Right lung (tissue), 5 donors: Measurements from ENCODE around the gene ADAM10. TPM values are rescaled to one million over a fixed set of nuclear protein-coding genes. Genes with fewer than 3 reads are reported as not detected.

Experiments
- DNase-seq, 2 donors: peaks; one replicate each; pipeline ENCODE4 v3.0.0-alpha.2; 2013
- polyA plus RNA-seq, 5 donors: library from polyadenylated mRNA; unstranded; fragments of 120-200 nt; gene quantifications; one replicate each; pipeline versions ENCODE4 v1.2.1 to v1.2.3, GENCODE V29; 2013; ENCODE audit warnings: inconsistent platforms in 1 of 5, low replicate concordance in 1 of 5; ENCODE audit not compliant: insufficient read length in 5 of 5, insufficient read depth in 1 of 5

The ADAM10 gene
- polyA plus RNA-seq, 5 donors = 97.8 to 167 (median 151) TPM

DNA sequence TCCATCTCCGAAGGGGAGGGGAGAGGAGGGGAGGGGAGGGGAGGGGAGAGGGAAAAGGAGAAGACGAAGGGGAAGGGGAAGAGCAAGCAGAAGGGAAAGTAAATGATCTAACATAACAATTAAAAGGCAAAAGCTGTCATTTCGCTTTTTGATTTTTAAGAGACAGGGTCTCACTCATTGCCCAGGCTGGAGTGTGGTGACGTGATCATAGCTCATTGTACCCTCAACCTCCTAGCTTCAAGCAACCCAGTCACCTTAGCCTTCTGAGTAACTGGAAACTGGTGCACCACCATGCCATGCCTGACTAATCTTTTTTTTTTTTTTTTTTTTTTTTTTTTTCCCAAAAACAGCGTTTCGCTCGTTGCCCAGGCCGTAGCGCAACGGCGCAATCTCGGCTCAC, 22.6 kb downstream of the ADAM10 start:
- DNase-seq = no peak

DNA sequence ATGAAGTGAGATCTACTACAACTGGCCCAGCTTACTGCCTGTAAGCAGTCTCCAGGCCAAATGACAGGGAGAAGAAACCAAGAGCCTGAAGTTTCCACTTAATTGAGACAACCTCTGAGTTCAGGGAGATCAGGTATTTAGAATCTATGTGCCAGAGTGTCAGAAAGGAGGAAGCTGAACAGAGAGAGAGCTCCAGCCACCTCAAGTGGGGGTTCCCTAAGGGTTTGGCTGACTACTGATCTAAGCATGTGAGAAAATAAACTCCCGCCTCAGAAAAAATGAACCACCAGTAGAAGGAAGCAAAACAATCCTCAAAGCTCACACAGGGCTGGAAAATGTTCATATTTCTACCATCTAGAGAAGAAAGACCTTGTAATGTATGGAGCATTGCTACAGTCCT, 25.0 kb downstream of the ADAM10 start:
- peak in 1 of 2 donors; percentile 23 for DNase-seq

DNA sequence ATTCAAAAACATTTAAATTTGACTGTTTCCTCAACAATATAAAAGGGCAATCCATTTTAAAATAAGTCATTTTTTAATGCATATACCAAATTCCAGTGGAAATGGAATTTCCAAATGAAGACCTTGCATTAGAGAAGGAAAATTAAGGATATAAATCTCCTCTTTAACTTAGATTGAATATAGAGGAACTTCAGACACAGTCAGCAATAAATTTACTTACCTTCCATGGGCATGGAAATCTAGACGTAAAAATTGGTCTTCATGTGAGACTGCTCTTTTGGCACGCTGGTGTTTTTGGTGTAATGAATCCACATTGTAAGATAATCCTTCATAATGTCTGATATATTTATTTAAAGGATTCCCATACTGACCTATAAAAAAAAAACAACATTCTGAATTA, 32.1 kb downstream of the ADAM10 start:
- no peak for DNase-seq

DNA sequence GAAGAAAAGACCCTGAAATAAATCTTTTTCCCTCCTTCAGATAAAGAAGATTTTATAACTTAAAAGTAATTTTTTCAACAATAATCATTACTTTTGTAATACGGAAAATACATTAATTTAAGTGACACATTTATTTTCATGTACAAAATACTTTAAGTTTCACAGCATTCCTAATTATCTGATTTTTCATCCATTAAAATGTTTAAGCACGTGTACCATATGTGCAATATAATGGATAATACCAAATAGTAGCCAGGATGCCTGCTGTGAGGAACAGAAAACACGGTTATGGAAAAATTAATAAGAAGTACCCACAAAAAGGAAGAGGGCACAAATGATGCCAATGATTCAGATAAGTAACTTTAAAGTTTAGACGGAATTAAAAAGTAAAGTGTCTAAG, 33.5 kb downstream of the ADAM10 start:
- no peak for DNase-seq

DNA sequence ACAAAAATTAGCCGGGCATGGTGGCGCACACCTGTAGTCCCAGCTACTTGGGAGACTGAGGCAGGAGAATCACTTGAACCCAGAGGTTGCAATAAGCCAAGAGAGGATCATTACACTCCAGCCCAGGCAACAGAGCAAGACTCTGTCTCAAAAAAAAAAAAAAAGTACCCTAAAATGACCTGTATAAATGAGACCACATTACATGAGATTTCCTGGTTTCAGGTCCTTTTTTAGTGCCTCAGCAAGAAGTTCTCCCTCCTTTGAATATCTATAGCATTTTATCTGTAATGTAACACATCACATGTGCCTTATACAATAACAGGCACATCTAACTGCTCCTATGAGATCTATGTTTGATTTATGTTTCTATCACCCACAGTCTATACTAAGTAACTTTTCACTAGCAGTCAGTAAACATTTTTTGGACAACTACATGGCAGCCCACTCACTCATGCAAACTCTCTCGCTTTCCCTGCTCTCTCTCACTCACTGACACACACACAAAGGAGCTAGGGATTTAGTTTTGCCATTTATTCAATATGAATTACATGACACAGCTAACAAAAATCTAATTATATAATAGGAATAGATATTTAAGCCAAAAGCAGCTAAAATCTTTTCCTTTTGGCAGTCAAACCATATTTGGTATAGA, 34.1 kb downstream of the ADAM10 start:
- no peak for DNase-seq

DNA sequence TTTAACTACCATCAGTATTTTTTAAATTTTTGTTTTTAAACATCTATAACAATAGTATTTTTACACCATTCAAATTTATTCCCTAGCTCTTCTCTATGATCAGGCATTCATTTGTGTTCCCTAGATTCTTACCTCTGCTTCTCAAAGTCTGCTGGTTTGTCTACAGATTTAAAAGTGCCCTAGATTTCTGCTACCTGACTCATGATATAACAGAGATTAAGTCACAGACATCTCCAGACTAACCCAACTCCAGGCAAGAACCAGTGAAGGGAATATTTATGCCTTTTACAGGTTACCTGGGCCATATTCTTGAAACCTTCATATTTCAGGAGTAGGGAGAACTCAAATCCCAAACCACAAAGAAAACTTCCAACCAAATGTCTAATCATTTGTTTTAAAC, 38.8 kb downstream of the ADAM10 start:
- no peak for DNase-seq

DNA sequence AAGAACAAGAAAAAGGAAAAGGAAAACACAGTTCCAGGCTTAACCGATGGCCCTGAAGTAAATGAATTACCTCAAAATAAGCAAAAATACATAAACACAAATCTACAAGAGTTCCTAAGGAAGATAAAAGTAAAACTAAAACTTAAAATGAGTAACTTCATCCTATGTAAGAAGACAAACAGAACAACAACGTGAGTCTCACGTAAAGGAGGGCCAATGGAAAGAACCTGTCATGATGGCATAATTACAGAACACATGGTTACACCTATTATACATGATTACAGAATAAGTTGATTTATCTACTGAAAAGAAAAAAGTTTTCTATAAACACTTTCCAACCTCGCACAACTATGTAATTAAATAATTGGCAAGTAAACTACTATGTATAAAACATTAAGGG, 42.1 kb downstream of the ADAM10 start:
- DNase-seq = no peak

DNA sequence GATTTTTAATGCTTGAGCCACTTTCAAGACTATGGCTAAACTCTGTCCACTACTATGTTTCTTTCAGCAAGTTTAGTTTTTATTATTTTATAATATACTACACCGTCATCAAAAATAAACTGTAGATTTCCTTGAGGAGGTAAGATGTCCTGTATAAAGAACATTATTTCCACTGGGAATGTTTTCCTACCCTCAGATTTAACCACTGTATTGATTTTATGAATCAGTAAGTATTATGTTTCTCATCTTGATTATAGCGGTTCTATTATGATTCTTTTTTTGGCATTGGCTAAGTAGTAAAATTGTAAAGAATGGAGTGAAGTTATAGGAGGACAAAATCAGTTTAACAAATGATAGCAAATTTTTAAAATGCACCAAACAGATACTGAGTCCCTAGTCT, 44.4 kb downstream of the ADAM10 start:
- no peak for DNase-seq

DNA sequence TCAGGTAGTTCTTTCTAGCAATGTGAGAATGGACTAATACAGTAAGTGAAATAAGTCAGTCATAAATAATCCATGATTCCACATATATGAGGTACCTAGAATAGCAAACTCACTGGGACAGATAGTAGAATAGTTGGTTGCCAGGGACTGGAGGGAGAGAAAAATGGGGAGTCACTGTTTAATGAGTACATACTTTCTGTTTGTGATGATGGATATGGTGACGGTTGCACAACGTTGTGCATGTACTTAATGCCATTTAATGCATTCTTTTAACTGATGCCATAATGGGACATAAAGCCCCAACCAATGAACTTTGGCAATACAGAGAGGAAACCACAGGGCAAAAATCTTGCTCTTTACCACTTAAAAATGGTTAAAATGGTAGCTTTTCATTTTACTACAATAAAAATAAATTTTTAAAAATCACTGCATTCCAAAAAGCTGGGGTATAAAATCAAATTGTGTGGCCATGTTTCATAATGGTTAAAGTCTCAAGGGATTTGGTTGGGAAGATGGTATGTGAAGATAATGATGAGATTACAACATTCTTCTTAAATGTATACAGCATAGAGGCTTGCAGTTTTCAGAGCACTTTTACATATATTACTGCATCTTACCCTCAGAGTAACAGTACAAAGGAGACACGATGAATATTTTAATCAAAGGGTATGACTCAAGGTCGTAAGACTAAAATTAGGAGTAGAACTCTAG, 45.2 kb downstream of the ADAM10 start:
- no peak for DNase-seq

DNA sequence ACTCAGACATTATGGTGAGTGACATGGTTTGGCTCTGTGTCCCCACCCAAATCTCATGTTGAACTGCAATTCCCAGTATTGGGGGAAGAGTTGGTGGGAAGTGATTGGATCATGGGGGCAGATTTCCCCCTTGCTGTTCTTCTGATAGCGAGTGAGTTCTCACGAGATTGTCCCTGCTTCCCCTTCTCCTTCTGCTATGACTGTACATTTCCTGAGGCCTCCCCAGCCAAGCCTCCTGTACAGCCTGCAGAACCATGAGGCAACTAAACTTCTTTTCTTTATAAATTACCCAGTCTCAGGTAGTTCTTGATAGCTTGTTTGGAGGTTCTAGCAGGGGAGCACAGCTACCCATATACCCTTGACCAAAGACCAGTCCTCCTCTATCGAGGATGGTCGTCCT, 45.9 kb downstream of the ADAM10 start:
- DNase-seq = no peak

DNA sequence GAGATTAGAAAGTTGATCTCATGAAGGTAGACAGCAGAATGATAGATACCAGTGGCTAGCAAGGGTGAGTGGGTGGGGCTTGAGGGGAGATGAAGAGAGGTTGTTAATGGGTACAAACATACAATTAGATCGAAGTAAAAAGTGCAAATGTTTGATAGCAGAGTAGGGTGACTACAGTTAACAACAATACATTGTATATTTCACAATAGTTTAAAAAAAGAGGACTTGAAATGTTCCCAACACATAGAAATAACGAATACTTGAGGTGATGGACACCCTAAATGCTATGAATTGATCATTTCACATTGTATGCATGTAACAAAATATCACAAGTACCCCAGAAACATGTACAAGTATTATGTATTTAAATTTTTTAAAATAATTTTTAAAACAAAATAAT, 47.3 kb downstream of the ADAM10 start:
- DNase-seq = no peak

DNA sequence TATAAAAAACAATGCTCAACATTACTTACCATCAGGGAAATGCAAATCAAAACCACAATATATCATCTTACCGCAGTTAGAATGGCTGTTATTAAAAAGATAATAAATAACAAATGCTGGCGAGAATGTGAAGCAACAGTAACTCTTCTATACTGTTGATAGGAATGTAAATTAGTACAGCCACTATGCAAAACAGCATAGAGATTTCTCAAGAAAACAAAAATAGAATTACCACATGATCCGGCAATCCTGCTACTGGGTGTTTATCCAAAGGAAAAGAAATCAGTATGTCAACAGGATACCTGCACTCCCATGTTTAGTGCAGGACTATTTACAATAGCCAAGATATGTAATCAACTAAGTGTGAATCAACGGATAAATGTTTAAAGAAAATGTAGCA, 48.1 kb downstream of the ADAM10 start:
- no peak for DNase-seq

DNA sequence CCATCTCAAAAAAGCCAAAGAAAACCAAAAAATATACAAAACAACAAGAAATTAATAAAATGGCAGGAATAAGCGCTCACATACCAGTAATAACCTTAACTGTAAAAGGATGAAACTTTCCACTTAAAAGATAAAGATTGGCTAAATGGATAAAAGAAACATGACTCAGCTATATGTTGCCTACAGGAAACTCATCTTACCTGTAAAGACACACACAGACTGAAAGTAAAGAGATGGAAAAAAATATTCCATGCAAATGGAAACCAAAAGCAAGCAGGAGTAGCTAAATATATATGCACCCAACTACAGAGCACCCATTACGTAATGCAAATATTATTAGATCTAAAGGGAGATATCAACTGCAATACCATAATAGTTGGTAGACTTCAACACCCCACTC, 49.7 kb downstream of the ADAM10 start:
- DNase-seq = no peak

DNA sequence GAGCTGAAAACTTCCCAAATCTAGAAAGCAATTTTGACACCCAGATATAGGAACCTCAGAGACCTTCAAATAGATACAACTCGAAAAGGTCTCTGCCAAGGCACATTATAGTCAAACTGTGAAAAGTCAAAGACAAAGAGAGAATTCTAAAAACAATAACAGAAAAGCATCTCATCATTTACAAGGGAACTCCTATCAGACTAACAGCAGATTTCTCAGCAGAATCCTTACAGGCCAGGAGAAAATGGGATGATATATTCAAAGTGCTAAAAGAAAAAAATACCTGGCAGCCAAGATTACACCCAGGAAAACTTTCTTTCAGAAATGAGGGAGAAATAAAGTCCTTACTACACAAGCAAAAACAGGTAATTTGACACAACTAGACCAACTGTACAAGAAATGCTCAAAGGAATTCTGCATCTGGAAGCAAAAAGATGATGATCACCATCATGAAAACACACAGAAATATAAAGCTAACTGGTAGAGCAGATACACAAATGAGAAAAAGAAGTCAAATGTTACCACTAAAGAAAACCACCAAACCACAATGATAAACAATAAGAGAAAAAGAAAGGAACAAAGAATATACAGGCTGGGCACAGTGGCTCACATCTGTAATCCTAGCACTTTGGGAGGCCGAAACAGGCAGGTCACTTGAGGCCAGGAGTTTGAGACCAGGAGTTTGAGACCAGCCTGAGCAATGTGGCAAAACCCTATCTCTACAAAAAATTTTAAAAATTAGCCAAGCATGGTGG, 50.4 kb downstream of the ADAM10 start:
- DNase-seq = no peak

DNA sequence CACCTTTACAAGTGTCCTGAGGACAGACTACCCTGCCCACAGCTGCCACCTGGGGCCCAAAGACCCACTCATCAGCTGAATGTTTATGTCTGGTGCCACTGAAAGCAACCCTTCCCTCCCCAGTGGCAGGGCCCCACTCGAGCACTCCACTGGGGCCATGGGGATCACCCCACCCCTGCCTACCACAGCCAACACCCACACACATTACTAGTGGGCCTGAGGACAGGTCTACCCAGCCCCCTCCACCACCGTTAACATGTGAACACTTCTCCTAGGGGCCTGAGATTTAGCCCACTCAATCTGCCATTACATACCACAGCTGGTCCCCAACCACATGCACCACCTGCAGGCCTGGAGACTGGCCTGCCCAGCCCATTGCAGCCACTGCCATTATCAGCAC, 52.3 kb downstream of the ADAM10 start:
- DNase-seq = no peak

DNA sequence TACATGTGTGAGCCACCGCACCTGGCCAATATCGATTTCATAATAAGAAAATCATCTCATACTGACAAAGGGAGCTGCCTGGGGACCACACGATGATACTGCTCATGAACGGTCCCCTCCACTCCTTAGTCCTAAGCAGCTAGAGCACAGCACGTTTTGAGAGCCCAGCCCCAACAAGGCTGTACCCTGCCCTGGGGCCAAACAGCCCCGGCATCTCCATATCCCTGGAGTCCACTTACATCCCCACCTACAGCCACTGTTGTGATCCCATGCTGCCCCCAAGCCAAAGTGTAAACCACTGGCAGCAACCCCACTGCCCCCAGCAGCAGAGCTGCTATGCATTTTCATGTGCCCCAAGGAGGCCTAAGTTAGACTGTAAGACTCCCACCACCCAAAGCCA, 52.8 kb downstream of the ADAM10 start:
- no peak for DNase-seq

DNA sequence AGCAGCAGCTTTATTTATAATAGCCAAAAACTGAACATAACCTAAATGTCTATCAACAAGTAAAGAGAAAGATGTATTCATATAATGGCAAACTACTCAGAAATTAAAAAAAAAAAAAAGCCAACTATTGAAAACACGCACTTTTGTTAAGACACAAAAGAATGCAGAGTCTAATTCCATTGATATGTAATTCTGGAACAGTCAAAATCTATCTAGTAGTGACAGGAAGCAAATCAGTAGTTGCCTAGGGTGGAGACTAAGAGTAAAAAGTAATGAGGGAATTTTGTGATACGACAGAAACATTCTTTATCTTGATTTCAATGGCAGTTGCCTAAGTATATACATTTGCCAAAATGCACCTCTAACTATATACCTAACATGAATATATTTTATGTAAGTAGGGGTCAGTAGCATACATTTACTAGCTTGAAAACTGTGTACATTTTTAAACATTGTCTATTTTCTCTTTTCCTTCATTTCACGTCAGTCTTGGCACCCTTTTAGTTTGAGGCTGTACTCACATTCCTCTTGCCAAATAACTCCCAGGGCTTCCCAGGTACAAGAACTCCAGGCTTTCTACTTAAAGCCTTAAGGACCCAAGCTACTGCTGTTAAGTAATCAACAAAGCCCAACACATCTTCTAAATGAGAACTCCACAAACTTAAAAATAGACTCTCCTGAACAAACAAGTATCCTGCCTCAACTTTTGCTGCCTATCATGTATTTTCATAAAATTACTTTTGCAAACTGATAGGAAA, 54.7 kb downstream of the ADAM10 start:
- DNase-seq = peak; percentile 4 to 8

DNA sequence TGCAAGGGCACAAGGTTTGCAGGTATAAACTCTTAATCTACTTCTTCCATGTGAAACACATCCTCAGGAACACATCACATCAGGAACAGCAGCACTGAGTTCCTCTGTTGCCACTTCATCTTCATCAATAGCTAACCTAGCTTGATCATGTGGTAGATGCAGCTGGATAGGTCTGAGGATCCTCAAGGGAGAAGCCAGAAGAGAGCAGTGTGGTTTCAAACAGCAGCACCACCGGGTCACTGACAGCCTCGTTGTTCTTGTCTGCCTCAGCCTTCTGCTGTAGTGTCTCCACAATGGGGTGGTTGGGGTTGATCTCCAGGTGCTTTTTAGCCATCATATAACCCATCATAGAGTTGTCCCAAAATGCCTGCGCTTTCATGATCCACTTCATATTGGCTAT, 58.8 kb downstream of the ADAM10 start:
- no peak for DNase-seq

DNA sequence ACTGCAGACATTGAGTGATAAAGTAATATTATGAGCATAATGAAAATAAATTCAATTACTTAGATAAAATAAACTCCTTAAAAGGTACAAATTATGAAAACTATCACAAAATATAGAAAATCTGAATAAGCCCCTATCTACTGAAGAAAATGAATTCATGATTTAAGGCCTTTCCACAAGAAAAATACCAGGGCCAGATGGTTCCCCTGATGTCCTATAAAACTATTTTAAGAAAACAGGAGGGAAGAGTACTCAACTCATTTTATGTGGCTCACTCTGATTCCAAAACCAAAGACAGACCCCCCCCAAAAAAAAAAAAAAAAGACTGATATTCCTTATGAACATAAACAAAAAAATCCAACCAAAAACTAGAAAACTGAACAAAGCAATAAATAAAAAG, 59.9 kb downstream of the ADAM10 start:
- DNase-seq = no peak

DNA sequence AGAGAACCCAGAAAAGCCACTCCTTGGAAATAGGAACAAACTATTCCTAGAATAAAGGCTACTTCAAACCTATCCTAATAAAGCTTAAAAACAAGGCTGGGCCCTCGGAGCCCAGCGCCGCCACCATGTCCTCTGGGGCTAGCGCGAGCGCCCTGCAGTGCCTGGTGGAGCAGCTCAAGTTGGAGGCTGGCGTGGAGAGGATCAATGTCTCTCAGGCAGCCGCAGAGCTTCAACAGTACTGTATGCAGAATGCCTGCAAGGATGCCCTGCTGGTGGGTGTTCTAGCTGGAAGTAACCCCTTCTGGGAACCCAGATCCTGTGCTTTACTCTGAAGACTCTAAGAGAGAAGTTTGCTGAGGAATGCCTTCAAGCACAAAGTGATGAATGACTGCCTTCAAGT, 63.2 kb downstream of the ADAM10 start:
- DNase-seq = no peak

DNA sequence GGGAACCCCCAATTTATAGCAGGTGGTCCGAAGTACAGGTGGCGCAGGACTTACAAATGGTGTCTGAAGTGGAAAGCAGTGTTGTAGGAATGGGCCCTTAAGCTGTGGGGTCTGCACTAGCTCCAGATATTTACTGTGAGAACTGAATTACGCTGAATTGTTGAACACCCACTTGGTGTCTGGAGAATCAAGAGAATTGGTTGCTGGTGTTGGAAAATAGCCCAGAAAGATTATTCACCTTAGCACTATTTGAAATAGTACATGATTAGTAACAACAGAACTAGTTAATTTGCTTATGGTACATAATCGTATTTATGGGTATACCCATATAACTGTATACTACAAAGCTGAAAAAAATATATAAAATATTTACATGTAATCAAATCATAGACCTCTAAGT, 64.8 kb downstream of the ADAM10 start:
- no peak for DNase-seq

DNA sequence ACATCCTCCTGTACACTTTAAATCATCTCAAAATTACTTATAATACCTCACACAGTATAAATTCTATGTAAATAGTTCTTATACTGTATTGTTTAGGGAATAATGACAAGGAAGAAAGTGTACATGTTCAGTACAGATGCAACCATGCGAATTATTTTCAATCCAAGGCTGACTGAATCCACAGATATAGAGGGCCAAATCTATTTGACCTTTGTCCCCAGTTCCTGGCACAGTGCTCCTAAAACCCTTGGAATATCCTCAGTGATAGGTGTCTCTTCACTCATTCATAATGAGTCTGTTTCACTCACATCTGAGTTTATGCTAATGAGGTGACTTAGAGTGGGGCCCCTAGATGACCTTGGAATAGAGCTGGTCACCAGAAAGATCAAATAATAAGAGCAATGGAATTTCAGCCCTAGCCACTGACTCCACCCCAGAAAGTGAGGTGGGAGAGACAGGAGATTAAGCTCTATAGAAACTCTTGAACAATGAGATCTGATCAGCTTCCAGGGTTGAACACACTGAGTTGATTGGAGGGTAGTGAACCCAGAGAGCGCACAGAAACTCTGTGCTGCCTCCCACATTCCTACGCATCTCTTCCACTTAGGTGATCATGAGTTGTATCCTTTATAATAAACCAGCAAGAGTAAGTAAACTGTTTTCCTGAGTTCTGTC, 65.3 kb downstream of the ADAM10 start:
- no peak for DNase-seq
